Osteoblast (primary cell): ENCODE data around the gene CPXM2. TPM values are rescaled to one million over a fixed set of nuclear protein-coding genes. Genes with fewer than 3 reads are reported as not detected.

ENCODE experiments used
- DNase-seq: peaks from one replicate; pipeline ENCODE4 v3.0.0; 2011; ENCODE audit warnings: low spot score, mixed read lengths; ENCODE audit not compliant: insufficient read length; ENCODE audit errors: missing footprints
- H2AFZ ChIP-seq: 2 replicates; pipeline ENCODE4 v1.6.0; 2011; ENCODE audit warnings: mild to moderate bottlenecking, low read length
- H3K27ac ChIP-seq: 2 replicates; pipeline ENCODE4 v1.5.1; 2011; ENCODE audit warnings: mild to moderate bottlenecking, low read depth, low read length, moderate library complexity
- H3K27me3 ChIP-seq: 2 replicates; pipeline ENCODE4 v1.6.0; 2012; ENCODE audit warnings: mild to moderate bottlenecking, control low read depth, inconsistent platforms, low read length, moderate library complexity; ENCODE audit not compliant: insufficient read depth
- H3K36me3 ChIP-seq: 2 replicates; pipeline ENCODE4 v1.5.1; 2011; ENCODE audit warnings: mild to moderate bottlenecking, low read length, control low read depth, moderate library complexity; ENCODE audit not compliant: insufficient read depth
- H3K4me1 ChIP-seq: 2 replicates; pipeline ENCODE4 v1.5.1; 2011; ENCODE audit warnings: mild to moderate bottlenecking, low read length, control low read depth, moderate library complexity; ENCODE audit not compliant: insufficient read depth
- H3K4me2 ChIP-seq: 2 replicates; pipeline ENCODE4 v1.6.0; 2011; ENCODE audit warnings: mild to moderate bottlenecking, low read length; ENCODE audit not compliant: insufficient read depth
- H3K4me3 ChIP-seq: fragments of 200-600 bp; sonication (generic); 3 replicates; pipeline ENCODE4 v1.5.1; 2012; ENCODE audit warnings: mild to moderate bottlenecking, low read length, inconsistent platforms; ENCODE audit not compliant: insufficient read depth
- H3K79me2 ChIP-seq: 2 replicates; pipeline ENCODE4 v1.6.0; 2012; ENCODE audit warnings: mild to moderate bottlenecking, low read length, control low read depth, inconsistent platforms; ENCODE audit not compliant: insufficient read depth
- H3K9me3 ChIP-seq: 2 replicates; pipeline ENCODE4 v1.5.1; 2011; ENCODE audit warnings: low read depth, low read length, control low read depth
- H4K20me1 ChIP-seq: 2 replicates; pipeline ENCODE4 v1.6.0; 2012; ENCODE audit warnings: mild to moderate bottlenecking, low read length, control low read depth; ENCODE audit not compliant: insufficient read depth
- CTCF ChIP-seq: IDR thresholded peaks from 2 replicates; pipeline ENCODE4 v1.5.1; 2011; ENCODE audit warnings: mild to moderate bottlenecking, low read depth, low read length, moderate library complexity; ENCODE audit errors: extremely low read depth
- total RNA-seq: library from RNA; depleted of rRNA; stranded (reverse); fragments of >200 nt; gene quantifications from 2 replicates; pipeline ENCODE4 v1.2.3, GENCODE V29; 2012

Gene CPXM2
- total RNA-seq, 1 donor: 0.36 TPM

- Histone ChIP-seq H3K36me3 (no peaks in the 10 kb centered on the region), H2AFZ (no peak overlapping the region), H3K4me2 (no peak overlapping the region), H4K20me1 (no peaks in the 10 kb centered on the region), H3K4me3 (no peak overlapping the region), H3K27ac (no peak overlapping the region), H3K4me1 (no peaks in the 10 kb centered on the region), H3K9me3 (no peaks in the 10 kb centered on the region), H3K27me3 (no peaks in the 10 kb centered on the region), H3K79me2 (no peaks in the 10 kb centered on the region)
- TF ChIP-seq CTCF: no peak
- no peak for DNase-seq
Observed at GRCh38 chr10:123848564-123849457, 42.8 kb downstream of the CPXM2 start.

- H3K36me3 ChIP-seq: no peaks in the 10 kb centered on the region
- H3K4me3 ChIP-seq: no peak overlapping the region
- no peaks in the 10 kb centered on the region for H3K27me3 ChIP-seq
- no peak overlapping the region for H3K4me2 ChIP-seq
- no peaks in the 10 kb centered on the region for H4K20me1 ChIP-seq
- H3K27ac ChIP-seq: no peak overlapping the region
- H3K4me1 ChIP-seq: no peaks in the 10 kb centered on the region
- H3K79me2 ChIP-seq: no peaks in the 10 kb centered on the region
- DNase-seq: no peak
- no peak overlapping the region for H2AFZ ChIP-seq
- H3K9me3 ChIP-seq: no peaks in the 10 kb centered on the region
- no peak for TF ChIP-seq CTCF
Observed at GRCh38 chr10:123847686-123848432, 43.7 kb downstream of the CPXM2 start.

GRCh38 chr10:123843835-123844234 is 47.8 kb downstream of the CPXM2 start:
- no peaks in the 10 kb centered on the region for H3K27me3 ChIP-seq
- no peak overlapping the region for H3K4me3 ChIP-seq
- DNase-seq: no peak
- TF ChIP-seq CTCF: no peak
- no peaks in the 10 kb centered on the region for H3K9me3 ChIP-seq
- no peak overlapping the region for H3K27ac ChIP-seq
- no peaks in the 10 kb centered on the region for H3K36me3 ChIP-seq
- no peak overlapping the region for H3K4me2 ChIP-seq
- H3K79me2 ChIP-seq: no peaks in the 10 kb centered on the region
- no peak overlapping the region for H2AFZ ChIP-seq
- no peaks in the 10 kb centered on the region for H3K4me1 ChIP-seq
- H4K20me1 ChIP-seq: no peaks in the 10 kb centered on the region

- Histone ChIP-seq H3K9me3 (no peaks in the 10 kb centered on the region), H3K27me3 (no peaks in the 10 kb centered on the region), H2AFZ (no peak overlapping the region), H3K4me1 (no peaks in the 10 kb centered on the region), H3K4me2 (no peak overlapping the region), H3K27ac (no peak overlapping the region), H3K79me2 (no peaks in the 10 kb centered on the region), H3K4me3 (no peak overlapping the region), H3K36me3 (no peaks in the 10 kb centered on the region), H4K20me1 (no peaks in the 10 kb centered on the region)
- no peak for DNase-seq
- no peak for TF ChIP-seq CTCF
Observed at GRCh38 chr10:123842692-123843385, 48.8 kb downstream of the CPXM2 start.
